Hepatocyte (in vitro differentiated cells): ENCODE results near the gene MLLT6. TPM values are rescaled to one million over a fixed set of nuclear protein-coding genes. Genes with fewer than 3 reads are reported as not detected.

Experiments used
- DNase-seq: peaks from one replicate; pipeline ENCODE4 v3.0.0-alpha.2; 2016; ENCODE audit warnings: low spot score
- H2AFZ ChIP-seq: fragments of 200-600 bp; sonication (generic); 2 replicates; pipeline ENCODE4 v1.6.0; 2016; ENCODE audit warnings: antibody characterized with exemption, mild to moderate bottlenecking
- H3K27ac ChIP-seq: fragments of 200-600 bp; sonication (generic); 2 replicates; pipeline ENCODE4 v1.5.1; 2016; ENCODE audit warnings: mild to moderate bottlenecking
- H3K27me3 ChIP-seq: fragments of 200-600 bp; sonication (generic); 2 replicates; pipeline ENCODE4 v1.6.1; 2016
- H3K36me3 ChIP-seq: fragments of 200-600 bp; sonication (generic); replicated peaks from 2 replicates; pipeline ENCODE4 v1.5.1; 2016; ENCODE audit warnings: low read depth; ENCODE audit not compliant: insufficient read depth
- H3K4me1 ChIP-seq: fragments of 200-600 bp; sonication (generic); 2 replicates; pipeline ENCODE4 v1.5.1; 2016; ENCODE audit warnings: mild to moderate bottlenecking, moderate library complexity; ENCODE audit not compliant: insufficient read depth
- H3K4me2 ChIP-seq: fragments of 200-600 bp; sonication (generic); 2 replicates; pipeline ENCODE4 v1.6.0; 2016
- H3K4me3 ChIP-seq: fragments of 200-600 bp; sonication (generic); 2 replicates; pipeline ENCODE4 v1.5.1; 2016; ENCODE audit warnings: mild to moderate bottlenecking
- H3K79me2 ChIP-seq: fragments of 200-600 bp; sonication (generic); 2 replicates; pipeline ENCODE4 v1.6.0; 2017; ENCODE audit warnings: mild to moderate bottlenecking
- H3K9me2 ChIP-seq: fragments of 200-600 bp; sonication (generic); replicated peaks from 2 replicates; pipeline ENCODE4 v1.6.0; 2017; ENCODE audit warnings: mild to moderate bottlenecking; ENCODE audit not compliant: insufficient read depth
- H3K9me3 ChIP-seq: fragments of 200-600 bp; sonication (generic); 2 replicates; pipeline ENCODE4 v1.5.1; 2016; ENCODE audit warnings: low read depth, mild to moderate bottlenecking
- H4K20me1 ChIP-seq: fragments of 200-600 bp; sonication (generic); 2 replicates; pipeline ENCODE4 v1.6.0; 2016; ENCODE audit warnings: mild to moderate bottlenecking; ENCODE audit not compliant: insufficient read depth, poor library complexity, severe bottlenecking
- CTCF ChIP-seq: fragments of 200-600 bp; sonication (generic); IDR thresholded peaks from 2 replicates; pipeline ENCODE4 v1.5.1; 2016; ENCODE audit warnings: antibody characterized with exemption, mild to moderate bottlenecking; ENCODE audit not compliant: poor library complexity
- EZH2 ChIP-seq: fragments of 200-600 bp; sonication (generic); IDR thresholded peaks from 2 replicates; pipeline ENCODE4 v1.6.1; 2016; ENCODE audit warnings: antibody characterized with exemption, mild to moderate bottlenecking, borderline replicate concordance
- EZH2phosphoT487 ChIP-seq: fragments of 200-600 bp; sonication (generic); IDR thresholded peaks from one replicate; pipeline ENCODE4 v1.6.1; 2018; ENCODE audit warnings: antibody characterized with exemption, mild to moderate bottlenecking, low read depth, moderate library complexity; ENCODE audit not compliant: unreplicated experiment, severe bottlenecking
- WGBS: methylation state at CpG from one replicate; pipeline ENCODE4 v1.1.6; 2016; ENCODE audit warnings: low lambda C conversion rate; ENCODE audit errors: missing lambda C conversion rate; 5-methylcytosine and 5-hydroxymethylcytosine counted together
- polyA plus RNA-seq: library from polyadenylated mRNA; unstranded; fragments of >200 nt; fragmentation: Nextera tagmentation; extraction: Ambion mirVana; gene quantifications from 2 replicates; pipeline ENCODE4 v1.2.1, GENCODE V29; 2016
- total RNA-seq: library from RNA; depleted of rRNA; stranded (reverse); fragments of >200 nt; gene quantifications from 2 replicates; pipeline ENCODE4 v1.2.3, GENCODE V29; 2014

MLLT6 gene
- total and polyA plus RNA-seq, 2 experiments from 2014 or later = 10.6 to 27.5 TPM

- no peak for DNase-seq
- no peak overlapping the region for H3K4me2 ChIP-seq
- no peaks in the 10 kb centered on the region for H3K27me3 ChIP-seq
- H3K4me1 ChIP-seq = peaks cover 7% of the 10 kb centered on the region
- H3K36me3 ChIP-seq = no peaks in the 10 kb centered on the region
- no peaks in the 10 kb centered on the region for H3K9me2 ChIP-seq
- WGBS = 74% methylated on average over 5 of the region's 5 CpGs
- no peak overlapping the region for H3K4me3 ChIP-seq
- TF ChIP-seq CTCF (no peak), EZH2 (no peak), EZH2phosphoT487 (no peak)
- peaks cover 27% of the 10 kb centered on the region for H3K79me2 ChIP-seq
- no peaks in the 10 kb centered on the region for H3K9me3 ChIP-seq
- H4K20me1 ChIP-seq = peaks cover 21% of the 10 kb centered on the region
- no peak overlapping the region for H2AFZ ChIP-seq
- no peak overlapping the region for H3K27ac ChIP-seq
Observed at GRCh38 chr17:38710985-38711384, 5.9 kb downstream of the MLLT6 start.

- Histone ChIP-seq H3K27ac (no peak overlapping the region), H2AFZ (no peak overlapping the region)
- 90% methylated on average over 23 of the region's 26 CpGs for WGBS
Observed at GRCh38 chr17:38711792-38712571, 6.9 kb downstream of the MLLT6 start.

GRCh38 chr17:38712593-38712992 lies 7.5 kb downstream of the MLLT6 start:
- no peaks in the 10 kb centered on the region for H3K4me1 ChIP-seq
- H3K79me2 ChIP-seq = peaks cover 13% of the 10 kb centered on the region
- no peaks in the 10 kb centered on the region for H3K36me3 ChIP-seq
- WGBS = 96% methylated on average over 6 of the region's 10 CpGs
- H4K20me1 ChIP-seq = peaks cover 7% of the 10 kb centered on the region
- H3K9me3 ChIP-seq = no peaks in the 10 kb centered on the region
- no peaks in the 10 kb centered on the region for H3K27me3 ChIP-seq
- H3K9me2 ChIP-seq = no peaks in the 10 kb centered on the region
- no peak overlapping the region for H3K4me2 ChIP-seq
- H3K4me3 ChIP-seq = no peak overlapping the region
- no peak for TF ChIP-seq EZH2phosphoT487
- TF ChIP-seq CTCF = no peak
- no peak for TF ChIP-seq EZH2
- H3K27ac ChIP-seq = no peak overlapping the region
- no peak overlapping the region for H2AFZ ChIP-seq
- no peak for DNase-seq

More at GRCh38 chr17:38711792-38712571, 6.9 kb downstream of the MLLT6 start:
- Histone ChIP-seq H3K36me3 (no peaks in the 10 kb centered on the region), H3K4me1 (peaks cover 3% of the 10 kb centered on the region), H3K79me2 (peaks cover 18% of the 10 kb centered on the region), H3K9me3 (no peaks in the 10 kb centered on the region), H3K4me3 (no peak overlapping the region), H3K4me2 (no peak overlapping the region), H4K20me1 (peaks cover 13% of the 10 kb centered on the region), H3K9me2 (no peaks in the 10 kb centered on the region), H3K27me3 (no peaks in the 10 kb centered on the region)
- no peak for DNase-seq
- TF ChIP-seq EZH2phosphoT487 (no peak), EZH2 (no peak), CTCF (no peak)
